B cell (primary cell): ENCODE measurements around the gene ANKRD29.

Experiments used
- EZH2 ChIP-seq: IDR thresholded peaks from 2 replicates; pipeline ENCODE4 v1.6.1; 2012; ENCODE audit warnings: borderline replicate concordance, low read depth, mild to moderate bottlenecking, moderate library complexity, low read length; ENCODE audit not compliant: insufficient read depth, poor library complexity, severe bottlenecking
- TF ChIP-seq, protein P1 (sequence below): fragments of 200-600 bp; IDR thresholded peaks from one replicate; pipeline ENCODE4 v1.8.0; 2022; ENCODE audit warnings: antibody characterized with exemption, mild to moderate bottlenecking

DNA sequence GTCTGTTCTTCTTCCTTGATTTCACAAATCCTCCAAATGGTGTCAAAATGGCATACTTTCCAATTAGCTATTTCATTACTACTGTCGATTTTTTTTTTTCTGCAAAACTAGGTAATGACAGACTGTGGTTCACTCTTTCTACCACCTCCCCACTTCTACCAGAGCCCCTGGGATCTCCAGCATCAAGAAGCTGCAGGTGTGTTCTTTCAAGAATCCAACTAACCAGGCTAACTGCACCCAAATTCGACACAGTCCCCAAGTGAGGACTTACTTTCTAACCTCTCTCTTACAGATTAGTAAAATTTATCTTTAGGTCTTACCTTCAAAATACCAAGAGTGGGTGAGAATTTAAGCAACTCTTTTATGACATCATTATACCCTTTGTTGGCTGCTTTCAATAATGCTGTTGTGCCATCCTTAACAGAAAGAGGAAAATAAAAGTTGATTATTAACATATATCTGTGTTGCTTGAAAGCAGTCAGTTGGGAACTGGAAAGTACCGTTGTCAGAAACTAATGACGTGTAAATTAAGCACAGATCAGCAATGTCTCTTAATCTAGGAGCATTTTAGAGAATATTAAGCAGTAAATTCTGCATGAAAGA lies 45.2 kb downstream of the ANKRD29 start:
- TF ChIP-seq, protein P1, sequence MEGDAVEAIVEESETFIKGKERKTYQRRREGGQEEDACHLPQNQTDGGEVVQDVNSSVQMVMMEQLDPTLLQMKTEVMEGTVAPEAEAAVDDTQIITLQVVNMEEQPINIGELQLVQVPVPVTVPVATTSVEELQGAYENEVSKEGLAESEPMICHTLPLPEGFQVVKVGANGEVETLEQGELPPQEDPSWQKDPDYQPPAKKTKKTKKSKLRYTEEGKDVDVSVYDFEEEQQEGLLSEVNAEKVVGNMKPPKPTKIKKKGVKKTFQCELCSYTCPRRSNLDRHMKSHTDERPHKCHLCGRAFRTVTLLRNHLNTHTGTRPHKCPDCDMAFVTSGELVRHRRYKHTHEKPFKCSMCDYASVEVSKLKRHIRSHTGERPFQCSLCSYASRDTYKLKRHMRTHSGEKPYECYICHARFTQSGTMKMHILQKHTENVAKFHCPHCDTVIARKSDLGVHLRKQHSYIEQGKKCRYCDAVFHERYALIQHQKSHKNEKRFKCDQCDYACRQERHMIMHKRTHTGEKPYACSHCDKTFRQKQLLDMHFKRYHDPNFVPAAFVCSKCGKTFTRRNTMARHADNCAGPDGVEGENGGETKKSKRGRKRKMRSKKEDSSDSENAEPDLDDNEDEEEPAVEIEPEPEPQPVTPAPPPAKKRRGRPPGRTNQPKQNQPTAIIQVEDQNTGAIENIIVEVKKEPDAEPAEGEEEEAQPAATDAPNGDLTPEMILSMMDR, result no peak
- no peak for TF ChIP-seq EZH2
